Kidney (tissue), 14 donors: Measurements from ENCODE around the gene BTBD8. TPM values are rescaled to one million over a fixed set of nuclear protein-coding genes. Genes with fewer than 3 reads are reported as not detected.

Source experiments
- DNase-seq, 5 donors: peaks; one replicate each; pipeline ENCODE4 v3.0.0-alpha.2; 2013 to 2020
- FAIRE-seq: peaks from 2 replicates; lab custom pipeline; 2012; peaks lifted over from hg19 to GRCh38; lab: Jason Lieb, UNC
- H3K27ac ChIP-seq, 2 donors: one replicate each; pipeline ENCODE4 v1.7.0; 2013; ENCODE audit warnings: low read depth in 2 of 2, low read length in 2 of 2, inconsistent platforms in 1 of 2
- H3K27me3 ChIP-seq: one replicate; pipeline ENCODE4 v1.7.1; 2013; ENCODE audit warnings: low read length, inconsistent platforms; ENCODE audit not compliant: control insufficient read depth, insufficient read depth
- H3K36me3 ChIP-seq, 3 donors: one replicate each; pipeline versions ENCODE4 v1.7.0 to v1.7.1; 2013; ENCODE audit warnings: low read length in 3 of 3, control low read depth in 1 of 3, inconsistent platforms in 1 of 3; ENCODE audit not compliant: insufficient read depth in 3 of 3, control insufficient read depth in 2 of 3
- H3K4me1 ChIP-seq, 3 donors: one replicate each; pipeline versions ENCODE4 v1.7.0 to v1.7.1; 2013; ENCODE audit warnings: low read length in 3 of 3, inconsistent platforms in 1 of 3, low read depth in 1 of 3; ENCODE audit not compliant: control insufficient read depth in 2 of 3, insufficient read depth in 2 of 3
- H3K4me3 ChIP-seq, 3 donors: one replicate each; pipeline versions ENCODE4 v1.7.0 to v1.8.1; 2013; ENCODE audit warnings: low read length in 3 of 3, control low read depth in 1 of 3, inconsistent platforms in 1 of 3
- H3K9ac ChIP-seq, 3 donors: one replicate each; pipeline versions ENCODE4 v1.7.0 to v1.7.1; 2013; ENCODE audit warnings: low read length in 3 of 3, control low read depth in 1 of 3, inconsistent platforms in 1 of 3
- H3K9me3 ChIP-seq, 3 donors: one replicate each; pipeline versions ENCODE4 v1.7.0 to v1.7.1; 2013; ENCODE audit warnings: low read length in 3 of 3, control low read depth in 1 of 3, inconsistent platforms in 1 of 3; ENCODE audit not compliant: control insufficient read depth in 2 of 3, insufficient read depth in 1 of 3
- intact Hi-C: fragments of 100-400 bp; cut with DNase I; formaldehyde crosslinking; loops from one replicate; pipeline ENCODE4 v1.11.1; 2022
- polyA plus RNA-seq: library from polyadenylated mRNA; stranded (reverse); fragments of 350-450 nt; fragmentation: Illumina TruSeq; extraction: RNeasy Lipid Tissue Mini Kit (QIAGEN cat#74804); gene quantifications from one replicate; pipeline ENCODE4 v1.2.3, GENCODE V29; 2014; ENCODE audit warnings: low read depth, low replicate concordance; ENCODE audit not compliant: insufficient read depth
- total RNA-seq: library from RNA; stranded (reverse); fragmentation: NEBNext Ultra II Directional; extraction: Animal tissue kit (Norgen Biotek cat#: 25700); gene quantifications from one replicate; pipeline ENCODE4 v1.2.1, GENCODE V29; 2021
- TF ChIP-seq, protein P1 (sequence below): IDR thresholded peaks from 3 replicates; pipeline ENCODE4 v1.5.1; 2012; ENCODE audit warnings: mild to moderate bottlenecking, moderate library complexity, borderline replicate concordance; ENCODE audit not compliant: insufficient read depth; ENCODE audit errors: extremely low read depth
- donor health status: control.
- donor health status: control.
- donor health status: control.
- donor health status: control.
- donor health status: control.
- donor health status: DM: yes; HTN: yes; CAD: no.
- donor health status: Normal renal cell carcinoma (clear cell type).

The BTBD8 gene
- total and polyA plus RNA-seq, 2 donors from 2014 or later, result 0.99 to 5.8 TPM

DNA sequence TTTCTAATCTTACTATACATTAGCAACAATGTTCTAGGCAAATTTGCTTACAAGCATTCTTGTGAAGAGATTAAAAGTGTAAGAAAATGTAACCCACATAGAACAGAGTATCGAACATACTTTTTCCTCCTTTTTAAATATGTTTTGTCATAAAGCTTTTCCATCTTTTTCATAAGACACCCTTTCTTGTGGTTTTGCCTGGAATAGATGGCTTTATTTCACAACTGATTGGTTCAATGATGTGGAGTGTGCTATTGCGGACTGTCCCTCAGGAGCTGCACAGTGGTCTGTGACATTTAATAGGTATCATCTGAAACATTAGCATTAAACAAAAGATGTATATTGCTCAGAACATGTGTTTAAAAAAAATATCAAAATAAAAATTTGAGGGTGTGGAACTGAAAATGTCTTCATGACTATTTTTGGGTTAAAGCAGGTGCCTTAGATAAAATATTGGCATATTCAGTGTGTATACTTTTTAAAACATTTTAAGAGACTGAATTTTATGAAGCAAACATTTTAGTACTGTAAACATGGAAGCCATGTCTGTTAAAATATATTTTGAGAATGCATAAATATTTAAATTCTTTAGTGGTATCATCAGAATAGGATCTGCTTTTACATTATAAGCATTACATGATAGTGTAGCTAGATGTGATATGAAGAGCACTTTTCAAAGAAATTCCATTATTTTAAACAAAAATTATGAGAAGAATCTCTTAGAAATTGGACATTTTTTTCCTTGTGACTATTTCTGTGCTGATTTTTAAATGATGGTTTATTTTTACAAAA, 89.3 kb downstream of the BTBD8 start:
- Histone ChIP-seq H3K36me3 (no peaks in the 10 kb centered on the region), H3K27me3 (no peaks in the 10 kb centered on the region), H3K4me1 (no peaks in the 10 kb centered on the region), H3K9ac (no peak overlapping the region), H3K27ac (no peak overlapping the region), H3K4me3 (no peak overlapping the region), H3K9me3 (no peaks in the 10 kb centered on the region)
- intact Hi-C loops, result no loop called here
- TF ChIP-seq, protein P1, sequence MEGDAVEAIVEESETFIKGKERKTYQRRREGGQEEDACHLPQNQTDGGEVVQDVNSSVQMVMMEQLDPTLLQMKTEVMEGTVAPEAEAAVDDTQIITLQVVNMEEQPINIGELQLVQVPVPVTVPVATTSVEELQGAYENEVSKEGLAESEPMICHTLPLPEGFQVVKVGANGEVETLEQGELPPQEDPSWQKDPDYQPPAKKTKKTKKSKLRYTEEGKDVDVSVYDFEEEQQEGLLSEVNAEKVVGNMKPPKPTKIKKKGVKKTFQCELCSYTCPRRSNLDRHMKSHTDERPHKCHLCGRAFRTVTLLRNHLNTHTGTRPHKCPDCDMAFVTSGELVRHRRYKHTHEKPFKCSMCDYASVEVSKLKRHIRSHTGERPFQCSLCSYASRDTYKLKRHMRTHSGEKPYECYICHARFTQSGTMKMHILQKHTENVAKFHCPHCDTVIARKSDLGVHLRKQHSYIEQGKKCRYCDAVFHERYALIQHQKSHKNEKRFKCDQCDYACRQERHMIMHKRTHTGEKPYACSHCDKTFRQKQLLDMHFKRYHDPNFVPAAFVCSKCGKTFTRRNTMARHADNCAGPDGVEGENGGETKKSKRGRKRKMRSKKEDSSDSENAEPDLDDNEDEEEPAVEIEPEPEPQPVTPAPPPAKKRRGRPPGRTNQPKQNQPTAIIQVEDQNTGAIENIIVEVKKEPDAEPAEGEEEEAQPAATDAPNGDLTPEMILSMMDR, result no peak
- DNase-seq (no peak), FAIRE-seq (no peak)

DNA sequence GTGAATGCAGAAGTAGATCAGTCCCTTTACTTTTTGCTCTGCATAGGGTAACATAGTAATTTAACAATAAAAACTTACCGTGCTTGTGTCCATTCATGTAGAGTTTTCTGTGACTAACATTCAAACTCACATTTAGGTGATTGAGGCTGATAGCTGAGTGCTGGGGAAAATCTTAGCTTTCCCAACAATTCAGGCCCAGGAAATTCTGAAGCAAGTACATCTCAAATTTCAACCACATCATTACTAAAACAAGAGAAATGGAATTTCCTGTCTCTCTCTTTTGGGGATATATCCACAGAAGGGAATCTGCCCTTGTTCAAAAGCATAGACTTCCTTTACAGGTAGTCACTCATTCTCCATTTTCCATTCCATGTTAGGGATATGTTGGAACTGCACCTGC, 104.5 kb downstream of the BTBD8 start:
- no peak overlapping the region for H3K4me3 ChIP-seq
- no peaks in the 10 kb centered on the region for H3K27me3 ChIP-seq
- no peak for DNase-seq
- no peaks in the 10 kb centered on the region for H3K4me1 ChIP-seq
- no peaks in the 10 kb centered on the region for H3K9me3 ChIP-seq
- TF ChIP-seq, protein P1, result no peak
- H3K27ac ChIP-seq, result no peak overlapping the region
- intact Hi-C loops, result no loop called here
- no peak for FAIRE-seq
- no peak overlapping the region for H3K9ac ChIP-seq
- H3K36me3 ChIP-seq, result peaks cover 0 to 7% (median 7%) of the 10 kb centered on the region in 3 donors

DNA sequence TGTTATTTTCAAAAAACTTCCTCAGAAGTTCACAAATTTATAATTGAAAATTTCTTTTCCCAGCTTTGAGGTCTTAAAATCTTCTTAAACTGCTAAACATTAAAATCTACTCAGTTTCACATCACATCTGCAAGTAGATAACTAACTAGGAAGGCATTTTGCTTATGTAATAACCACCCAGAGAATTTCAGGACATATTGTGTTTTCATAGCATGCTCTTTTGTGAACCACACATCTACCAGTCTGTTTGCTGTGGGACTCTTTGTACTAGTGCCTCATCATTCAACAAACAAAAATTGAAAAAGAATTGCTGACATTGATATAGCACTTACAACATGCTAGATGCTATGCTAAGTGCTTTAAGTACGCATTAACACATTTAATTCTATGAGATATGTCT, 105.9 kb downstream of the BTBD8 start:
- H3K4me3 ChIP-seq, result no peak overlapping the region
- H3K9ac ChIP-seq, result no peak overlapping the region
- intact Hi-C loops, result no loop called here
- FAIRE-seq (no peak), DNase-seq (no peak)
- no peaks in the 10 kb centered on the region for H3K9me3 ChIP-seq
- no peak overlapping the region for H3K27ac ChIP-seq
- no peaks in the 10 kb centered on the region for H3K4me1 ChIP-seq
- peaks cover 0 to 4% (median 4%) of the 10 kb centered on the region in 3 donors for H3K36me3 ChIP-seq
- TF ChIP-seq, protein P1, result no peak
- H3K27me3 ChIP-seq, result no peaks in the 10 kb centered on the region
